ENCODE measurements around the gene TMEM150C. TPM values are rescaled to one million over a fixed set of nuclear protein-coding genes. Genes with fewer than 3 reads are reported as not detected.
"Not testable (repeated sequence)": the region's sequence is repeated elsewhere in the genome, so short reads cannot be mapped to it uniquely, and the experiment has no call there.

Gene TMEM150C
- total and polyA plus RNA-seq, 5 donors from 2014 or later, result 0.10 to 0.21 (median 0.13) TPM; not detected in 2

DNA sequence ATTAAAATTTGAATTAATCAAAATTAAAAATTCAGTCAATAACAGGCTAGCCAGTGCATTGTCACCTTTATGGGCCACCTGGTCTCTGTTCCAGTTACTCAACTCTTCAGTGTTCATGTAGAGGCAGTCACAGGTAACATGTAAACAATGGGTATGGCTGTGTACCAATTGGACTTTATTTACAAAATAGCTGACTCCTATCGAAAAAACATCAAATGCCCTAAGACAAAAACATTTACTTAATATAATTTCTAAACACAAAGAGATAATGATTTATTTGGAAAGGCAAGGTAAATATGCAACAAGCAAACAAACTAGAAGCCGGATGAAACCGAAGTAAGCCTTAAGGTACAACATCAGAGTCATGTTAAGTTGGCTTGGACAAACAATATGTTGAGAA, 8.8 kb downstream of the TMEM150C start:
- H3K27ac Mint-ChIP-seq, result no peak overlapping the region
- Histone ChIP-seq H3K27me3 (ENCODE audit: control insufficient read depth, insufficient read depth, low read length) (no peaks in the 10 kb centered on the region), H3K4me3 (ENCODE audit: low read depth, low read length) (no peak overlapping the region), H3K9me3 (ENCODE audit: control insufficient read depth in 2 of 2, low read length in 2 of 2) (no peaks in the 10 kb centered on the region), H3K4me1 (ENCODE audit: control insufficient read depth, insufficient read depth, low read length, poor library complexity, severe bottlenecking) (no peaks in the 10 kb centered on the region), H3K27ac (ENCODE audit: insufficient read depth, low read length, poor library complexity, severe bottlenecking) (no peak overlapping the region), H3K36me3 (ENCODE audit: control insufficient read depth, insufficient read depth, low read length) (no peaks in the 10 kb centered on the region)
- peaks cover 0 to 4% (median 3%) of the 10 kb centered on the region in 7 donors for H3K9me3 Mint-ChIP-seq
- H3K4me1 Mint-ChIP-seq, result no peaks in the 10 kb centered on the region
- H3K27me3 Mint-ChIP-seq, result peaks cover 34% of the 10 kb centered on the region
- no peak overlapping the region for H3K4me3 Mint-ChIP-seq
- ATAC-seq (ENCODE audit: low read depth in 2 of 2), result no peak
- DNase-seq, result no peak
- no peaks in the 10 kb centered on the region for H3K36me3 Mint-ChIP-seq

DNA sequence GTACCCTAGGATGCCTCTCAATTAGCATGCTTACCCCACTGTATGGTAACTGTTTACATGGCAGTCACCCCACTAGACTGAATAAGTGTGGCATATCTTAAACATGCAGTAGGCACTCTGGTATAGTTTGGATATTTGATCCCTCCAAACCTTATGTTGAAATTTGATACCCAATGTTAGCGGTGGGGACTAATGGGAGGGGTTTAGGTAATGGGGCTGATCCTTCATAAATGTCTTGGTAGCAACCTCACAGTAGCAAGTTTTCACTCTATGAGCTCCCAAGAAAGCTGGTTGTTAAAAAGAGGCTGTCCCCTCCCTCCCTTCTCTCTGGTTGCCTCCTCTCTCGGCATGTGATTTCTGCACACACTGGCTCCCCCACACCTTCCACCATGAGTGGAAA, 10.1 kb downstream of the TMEM150C start:
- ATAC-seq (ENCODE audit: low read depth in 2 of 2) (no peak), DNase-seq (no peak)
- Mint-ChIP-seq H3K36me3 (no peaks in the 10 kb centered on the region), H3K27ac (no peak overlapping the region), H3K27me3 (peaks cover 25% of the 10 kb centered on the region), H3K9me3 (peaks cover 0 to 6% (median 3%) of the 10 kb centered on the region in 7 donors), H3K4me1 (no peaks in the 10 kb centered on the region), H3K4me3 (no peak overlapping the region)
- Histone ChIP-seq H3K9me3 (ENCODE audit: control insufficient read depth in 2 of 2, low read length in 2 of 2) (no peaks in the 10 kb centered on the region), H3K4me3 (ENCODE audit: low read depth, low read length) (no peak overlapping the region), H3K27me3 (ENCODE audit: control insufficient read depth, insufficient read depth, low read length) (no peaks in the 10 kb centered on the region), H3K4me1 (ENCODE audit: control insufficient read depth, insufficient read depth, low read length, poor library complexity, severe bottlenecking) (no peaks in the 10 kb centered on the region), H3K36me3 (ENCODE audit: control insufficient read depth, insufficient read depth, low read length) (no peaks in the 10 kb centered on the region), H3K27ac (ENCODE audit: insufficient read depth, low read length, poor library complexity, severe bottlenecking) (no peak overlapping the region)

DNA sequence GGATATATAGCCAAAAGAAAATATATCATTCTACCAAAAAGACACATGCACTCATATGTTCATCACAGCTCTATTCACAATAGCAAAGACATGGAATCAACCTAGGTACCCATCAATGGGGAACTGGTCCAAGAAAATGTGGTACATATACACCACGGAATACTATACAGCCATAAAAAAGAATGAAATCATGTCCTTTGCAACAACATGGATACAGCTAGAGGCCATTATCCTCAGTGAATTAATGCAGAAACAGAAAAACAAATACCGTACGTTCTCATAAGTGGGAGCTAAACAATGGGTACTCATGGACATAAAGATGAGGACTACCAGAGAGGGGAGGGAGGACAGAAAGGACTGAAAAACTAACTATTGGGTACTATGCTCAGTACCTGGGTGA, 13.9 kb downstream of the TMEM150C start:
- H3K27ac ChIP-seq (ENCODE audit: insufficient read depth, low read length, poor library complexity, severe bottlenecking); H3K9me3 ChIP-seq (ENCODE audit: control insufficient read depth in 2 of 2, low read length in 2 of 2); H3K36me3 ChIP-seq (ENCODE audit: control insufficient read depth, insufficient read depth, low read length); H3K4me3 Mint-ChIP-seq; H3K9me3 Mint-ChIP-seq; H3K27ac Mint-ChIP-seq; DNase-seq; H3K27me3 ChIP-seq (ENCODE audit: control insufficient read depth, insufficient read depth, low read length); H3K4me1 ChIP-seq (ENCODE audit: control insufficient read depth, insufficient read depth, low read length, poor library complexity, severe bottlenecking); H3K4me3 ChIP-seq (ENCODE audit: low read depth, low read length); H3K36me3 Mint-ChIP-seq; H3K4me1 Mint-ChIP-seq; ATAC-seq (ENCODE audit: low read depth in 2 of 2): not testable (repeated sequence)
- H3K27me3 Mint-ChIP-seq, result peaks cover 25% of the 10 kb centered on the region

DNA sequence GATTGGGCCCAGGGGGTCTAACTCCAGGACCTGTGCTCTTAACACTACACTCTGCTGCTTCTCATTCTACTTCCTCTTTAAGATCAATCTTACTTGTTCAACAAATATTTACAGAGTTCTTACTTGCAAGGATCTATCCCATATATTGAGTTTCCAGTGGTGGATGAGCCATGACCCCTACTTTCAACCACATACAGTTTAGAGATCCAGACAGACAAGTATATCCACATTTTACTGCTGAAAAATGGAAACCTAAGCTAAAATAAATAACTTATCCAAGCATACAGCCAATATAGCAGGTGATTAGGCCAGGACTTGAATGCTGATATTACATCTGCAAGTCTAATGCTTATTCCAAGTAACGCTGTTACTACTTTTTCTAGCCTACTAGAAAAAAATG, 18.7 kb downstream of the TMEM150C start:
- peaks cover 28% of the 10 kb centered on the region for H3K27me3 Mint-ChIP-seq
- Histone ChIP-seq H3K27me3 (ENCODE audit: control insufficient read depth, insufficient read depth, low read length) (no peaks in the 10 kb centered on the region), H3K9me3 (ENCODE audit: control insufficient read depth in 2 of 2, low read length in 2 of 2) (no peaks in the 10 kb centered on the region), H3K36me3 (ENCODE audit: control insufficient read depth, insufficient read depth, low read length) (no peaks in the 10 kb centered on the region), H3K27ac (ENCODE audit: insufficient read depth, low read length, poor library complexity, severe bottlenecking) (no peak overlapping the region), H3K4me1 (ENCODE audit: control insufficient read depth, insufficient read depth, low read length, poor library complexity, severe bottlenecking) (no peaks in the 10 kb centered on the region), H3K4me3 (ENCODE audit: low read depth, low read length) (no peak overlapping the region)
- peaks cover 0 to 5% (median 1%) of the 10 kb centered on the region in 7 donors for H3K9me3 Mint-ChIP-seq
- H3K27ac Mint-ChIP-seq, result no peak overlapping the region
- no peaks in the 10 kb centered on the region for H3K36me3 Mint-ChIP-seq
- ATAC-seq (ENCODE audit: low read depth in 2 of 2) (no peak), DNase-seq (no peak)
- no peaks in the 10 kb centered on the region for H3K4me1 Mint-ChIP-seq
- no peak overlapping the region for H3K4me3 Mint-ChIP-seq

DNA sequence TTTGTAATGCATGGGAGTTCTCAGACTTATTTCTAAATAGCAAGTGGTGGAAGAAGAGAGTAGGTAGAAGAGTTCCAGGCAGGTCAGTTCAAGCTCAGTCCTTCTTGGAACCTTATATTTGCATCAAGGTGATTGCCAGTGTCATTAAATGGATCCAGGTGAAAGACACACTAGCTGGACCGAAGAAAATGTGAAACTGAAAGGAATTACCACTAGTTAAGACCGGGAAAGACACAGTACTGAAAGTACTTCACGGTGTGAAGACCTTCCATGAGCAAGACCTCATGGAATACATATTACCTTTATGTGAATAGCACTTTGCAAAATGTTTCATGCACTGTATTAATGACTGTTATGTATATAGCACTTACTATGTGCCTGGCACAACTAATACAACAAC, 19.1 kb downstream of the TMEM150C start:
- Mint-ChIP-seq H3K9me3 (peaks cover 0 to 5% (median 0%) of the 10 kb centered on the region in 7 donors), H3K27ac (no peak overlapping the region), H3K4me1 (no peaks in the 10 kb centered on the region), H3K4me3 (no peak overlapping the region), H3K36me3 (no peaks in the 10 kb centered on the region), H3K27me3 (peaks cover 28% of the 10 kb centered on the region)
- Histone ChIP-seq H3K27me3 (ENCODE audit: control insufficient read depth, insufficient read depth, low read length) (no peaks in the 10 kb centered on the region), H3K36me3 (ENCODE audit: control insufficient read depth, insufficient read depth, low read length) (no peaks in the 10 kb centered on the region), H3K4me1 (ENCODE audit: control insufficient read depth, insufficient read depth, low read length, poor library complexity, severe bottlenecking) (no peaks in the 10 kb centered on the region), H3K27ac (ENCODE audit: insufficient read depth, low read length, poor library complexity, severe bottlenecking) (no peak overlapping the region), H3K4me3 (ENCODE audit: low read depth, low read length) (no peak overlapping the region), H3K9me3 (ENCODE audit: control insufficient read depth in 2 of 2, low read length in 2 of 2) (no peaks in the 10 kb centered on the region)
- DNase-seq (no peak), ATAC-seq (ENCODE audit: low read depth in 2 of 2) (no peak)

DNA sequence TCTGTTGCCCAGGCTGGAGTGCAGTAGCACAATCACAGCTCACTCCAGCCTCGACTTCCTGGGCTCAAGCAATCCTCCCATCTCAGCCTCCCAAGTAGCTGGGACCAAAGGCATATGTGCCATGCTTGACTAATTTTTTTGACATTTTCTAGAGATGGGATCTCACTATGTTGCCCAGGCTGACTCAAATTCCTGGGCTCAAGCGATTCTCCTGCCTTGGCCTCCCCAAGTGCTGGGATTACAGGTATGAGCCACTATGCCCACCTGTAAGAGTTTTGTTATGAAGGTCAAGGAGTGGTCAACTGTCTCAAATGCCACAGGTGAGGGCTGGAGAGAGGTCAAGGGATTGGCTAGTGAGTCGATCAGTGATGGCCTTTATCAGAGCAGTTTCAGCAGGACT, 32.5 kb downstream of the TMEM150C start:
- no peaks in the 10 kb centered on the region for H3K9me3 ChIP-seq (ENCODE audit: control insufficient read depth in 2 of 2, low read length in 2 of 2)
- H3K27me3 ChIP-seq (ENCODE audit: control insufficient read depth, insufficient read depth, low read length), result peaks cover 4% of the 10 kb centered on the region
- H3K4me3 Mint-ChIP-seq, result no peak overlapping the region
- H3K27me3 Mint-ChIP-seq, result peaks cover 12% of the 10 kb centered on the region
- H3K4me1 ChIP-seq (ENCODE audit: control insufficient read depth, insufficient read depth, low read length, poor library complexity, severe bottlenecking), result no peaks in the 10 kb centered on the region
- ATAC-seq (ENCODE audit: low read depth in 2 of 2) (no peak), DNase-seq (no peak)
- no peaks in the 10 kb centered on the region for H3K4me1 Mint-ChIP-seq
- H3K27ac Mint-ChIP-seq, result no peak overlapping the region
- H3K36me3 ChIP-seq (ENCODE audit: control insufficient read depth, insufficient read depth, low read length), result no peaks in the 10 kb centered on the region
- no peaks in the 10 kb centered on the region for H3K36me3 Mint-ChIP-seq
- no peak overlapping the region for H3K27ac ChIP-seq (ENCODE audit: insufficient read depth, low read length, poor library complexity, severe bottlenecking)
- no peak overlapping the region for H3K4me3 ChIP-seq (ENCODE audit: low read depth, low read length)
- no peaks in the 10 kb centered on the region for H3K9me3 Mint-ChIP-seq

DNA sequence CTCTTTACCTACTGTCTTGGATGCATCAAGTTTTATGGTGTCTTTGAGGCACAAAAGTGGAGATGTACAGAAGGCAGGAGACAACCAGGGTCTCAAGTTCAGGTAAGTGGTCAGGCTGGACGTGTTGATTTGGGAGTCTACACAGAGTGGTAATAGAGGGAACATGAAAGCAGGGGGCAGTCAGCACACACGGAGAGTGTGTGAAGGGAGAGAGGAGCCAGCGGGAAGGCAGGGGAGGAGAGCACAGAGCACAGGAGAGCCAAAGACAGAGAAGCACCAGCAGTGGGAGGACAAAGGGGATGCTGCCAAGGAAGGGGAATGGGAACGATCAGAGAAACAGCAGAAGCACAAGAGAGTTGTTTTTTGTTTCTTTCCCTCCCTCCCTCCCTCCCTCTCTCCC, 32.9 kb downstream of the TMEM150C start:
- H3K27me3 Mint-ChIP-seq, result peaks cover 12% of the 10 kb centered on the region
- no peak overlapping the region for H3K27ac ChIP-seq (ENCODE audit: insufficient read depth, low read length, poor library complexity, severe bottlenecking)
- no peak overlapping the region for H3K27ac Mint-ChIP-seq
- H3K36me3 ChIP-seq (ENCODE audit: control insufficient read depth, insufficient read depth, low read length), result no peaks in the 10 kb centered on the region
- no peaks in the 10 kb centered on the region for H3K36me3 Mint-ChIP-seq
- no peaks in the 10 kb centered on the region for H3K4me1 Mint-ChIP-seq
- no peaks in the 10 kb centered on the region for H3K9me3 ChIP-seq (ENCODE audit: control insufficient read depth in 2 of 2, low read length in 2 of 2)
- peaks cover 4% of the 10 kb centered on the region for H3K27me3 ChIP-seq (ENCODE audit: control insufficient read depth, insufficient read depth, low read length)
- DNase-seq, result no peak
- H3K4me1 ChIP-seq (ENCODE audit: control insufficient read depth, insufficient read depth, low read length, poor library complexity, severe bottlenecking), result no peaks in the 10 kb centered on the region
- H3K4me3 Mint-ChIP-seq, result no peak overlapping the region
- H3K9me3 Mint-ChIP-seq, result no peaks in the 10 kb centered on the region
- no peak overlapping the region for H3K4me3 ChIP-seq (ENCODE audit: low read depth, low read length)
- ATAC-seq (ENCODE audit: low read depth in 2 of 2), result no peak

DNA sequence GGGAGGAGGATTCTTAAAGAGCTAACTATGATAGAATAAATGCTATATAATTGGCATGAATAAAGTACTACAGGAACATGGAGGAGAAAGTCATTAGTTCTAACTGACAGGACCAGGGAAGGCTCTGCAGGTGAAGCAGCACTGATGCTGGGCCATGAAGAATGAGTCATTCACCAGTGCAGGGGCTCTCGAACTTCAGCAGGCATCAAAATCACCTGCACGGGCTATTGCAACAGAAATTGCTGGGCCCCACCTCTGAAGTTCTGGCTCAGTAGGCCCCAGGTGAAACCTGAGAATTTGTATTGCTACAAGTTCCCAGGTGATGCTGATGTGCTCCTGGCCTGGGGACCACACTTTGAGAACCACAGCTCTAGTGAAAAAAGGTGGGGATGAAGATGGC, 33.7 kb downstream of the TMEM150C start:
- no peak overlapping the region for H3K27ac Mint-ChIP-seq
- ATAC-seq (ENCODE audit: low read depth in 2 of 2) (no peak), DNase-seq (no peak)
- no peaks in the 10 kb centered on the region for H3K9me3 ChIP-seq (ENCODE audit: control insufficient read depth in 2 of 2, low read length in 2 of 2)
- no peaks in the 10 kb centered on the region for H3K4me1 ChIP-seq (ENCODE audit: control insufficient read depth, insufficient read depth, low read length, poor library complexity, severe bottlenecking)
- no peak overlapping the region for H3K4me3 Mint-ChIP-seq
- H3K36me3 Mint-ChIP-seq, result no peaks in the 10 kb centered on the region
- H3K4me3 ChIP-seq (ENCODE audit: low read depth, low read length), result no peak overlapping the region
- peaks cover 10% of the 10 kb centered on the region for H3K27me3 Mint-ChIP-seq
- no peaks in the 10 kb centered on the region for H3K4me1 Mint-ChIP-seq
- no peaks in the 10 kb centered on the region for H3K36me3 ChIP-seq (ENCODE audit: control insufficient read depth, insufficient read depth, low read length)
- peaks cover 4% of the 10 kb centered on the region for H3K27me3 ChIP-seq (ENCODE audit: control insufficient read depth, insufficient read depth, low read length)
- no peaks in the 10 kb centered on the region for H3K9me3 Mint-ChIP-seq
- H3K27ac ChIP-seq (ENCODE audit: insufficient read depth, low read length, poor library complexity, severe bottlenecking), result no peak overlapping the region

Measured in CD4-positive, CD25-positive, alpha-beta regulatory T cell (primary cell).